Activated CD8-positive, alpha-beta memory T cell treated with anti-CD3 and anti-CD28 coated beads for 36 hours (primary cell): ENCODE measurements around the gene MON1A. TPM values are rescaled to one million over a fixed set of nuclear protein-coding genes. Genes with fewer than 3 reads are reported as not detected.

Experiments used
- CTCF ChIA-PET: fragments of 350-600 bp; sonication (Branson Sonifier 250); formaldehyde crosslinking; loops from one replicate; lab custom pipeline; 2021; ENCODE audit warnings: antibody characterized with exemption; lab: Charles Lee
- POLR2A ChIA-PET: fragments of 350-600 bp; sonication (Branson Sonifier 250); formaldehyde crosslinking; loops from one replicate; lab custom pipeline; 2021; ENCODE audit warnings: antibody characterized with exemption; lab: Charles Lee
- total RNA-seq, 2 experiments: library from RNA; stranded (reverse); gene quantifications; one replicate each; pipeline ENCODE4 v1.2.3, GENCODE V29; 2021

MON1A gene
- total RNA-seq, 2 experiments from 2014 or later: 15.5 to 18.0 TPM

GRCh38 chr3:49869525-49870126, 60.0 kb downstream of the MON1A start, which contains the start of gene CAMKV:
Gene CAMKV, minus strand, starts transcription at chr3:49869906. Its CDS starts 7,518 bp downstream, at chr3:49862388.
- CTCF ChIA-PET: interaction anchor here (0.9 kb wide), 1 partner anchor 72 kb away, joined by 3 read pairs; no protein-coding TSS in a partner anchor
- POLR2A ChIA-PET: no interaction called here

GRCh38 chr3:49868862-49869466, 60.6 kb downstream of the MON1A start:
- POLR2A ChIA-PET: interaction anchor here (0.5 kb wide), 1 partner anchor 79 kb away, joined by 5 read pairs; no protein-coding TSS in a partner anchor
- CTCF ChIA-PET: interaction anchor here (0.6 to 2.0 kb wide), 3 partner anchors 30 to 176 kb away, joined by 3 to 7 read pairs (median 3); no protein-coding TSS in a partner anchor

- CTCF ChIA-PET: interaction anchor here (0.5 to 2.0 kb wide), 4 partner anchors 29 to 974 kb away, joined by 3 to 7 read pairs (median 4); no protein-coding TSS in a partner anchor
Measured at GRCh38 chr3:49867871-49868321, 61.7 kb downstream of the MON1A start.

GRCh38 chr3:49867400-49867799, 62.2 kb downstream of the MON1A start:
- ChIA-PET POLR2A (no interaction called here), CTCF (interaction anchor here (0.7 to 2.0 kb wide), 2 partner anchors 28 to 33 kb away, joined by 3 to 7 read pairs; no protein-coding TSS in a partner anchor)

More at GRCh38 chr3:49867871-49868321, 61.7 kb downstream of the MON1A start:
- POLR2A ChIA-PET: no interaction called here

GRCh38 chr3:49865198-49865784, 64.3 kb downstream of the MON1A start:
- POLR2A ChIA-PET: no interaction called here
- CTCF ChIA-PET: interaction anchor here (1.0 kb wide), 1 partner anchor 9 kb away, joined by 3 read pairs; the partner anchor contains the start of gene TRAIP

- POLR2A ChIA-PET: no interaction called here
- CTCF ChIA-PET: interaction anchor here (0.7 kb wide), 1 partner anchor 28 kb away, joined by 4 read pairs; no protein-coding TSS in a partner anchor
Measured at GRCh38 chr3:49864505-49864904, 65.1 kb downstream of the MON1A start.

GRCh38 chr3:49859576-49860305, 69.9 kb downstream of the MON1A start:
- POLR2A ChIA-PET: no interaction called here
- CTCF ChIA-PET: no interaction called here

Other genes with a start within 250 kb of the MON1A start
- gene MST1, start 240.3 kb downstream of the MON1A start, total RNA-seq: 1 to 10 TPM; 4.1 to 4.2 TPM
- 10 to 100 TPM; 30.5 to 32.2 TPM for gene RNF123, start 240.3 kb downstream of the MON1A start, total RNA-seq
- under 1 TPM in 1 of 2 experiments, not detected in 1; 0.30 TPM for gene AMIGO3, start 210.1 kb downstream of the MON1A start, total RNA-seq
- gene GMPPB, start 205.9 kb downstream of the MON1A start, total RNA-seq: 10 to 100 TPM; 50.7 to 51.8 TPM
- gene IP6K1, start 143.3 kb downstream of the MON1A start, total RNA-seq: 10 to 100 TPM; 38.5 to 40.5 TPM
- not detected for gene CDHR4, start 129.9 kb downstream of the MON1A start, total RNA-seq
- gene INKA1, start 126.5 kb downstream of the MON1A start, total RNA-seq: 1 to 10 TPM; 1.5 to 2.1 TPM
- 10 to 100 TPM; 41.9 to 42.2 TPM for gene UBA7, start 115.9 kb downstream of the MON1A start, total RNA-seq
- 10 to 100 TPM; 22.5 to 23.5 TPM for gene TRAIP, start 73.2 kb downstream of the MON1A start, total RNA-seq
- gene CAMKV, start 59.9 kb downstream of the MON1A start, total RNA-seq: 1 to 10 TPM in 1 of 2 experiments, under 1 TPM in 1; 0.96 to 1.8 TPM
- gene MST1R, start 25.9 kb downstream of the MON1A start, total RNA-seq: under 1 TPM; 0.80 to 0.99 TPM
- 10 to 100 TPM; 68.1 to 68.4 TPM for gene RBM6, start 10.3 kb upstream of the MON1A start, total RNA-seq
- gene RBM5, start 159.1 kb upstream of the MON1A start, total RNA-seq: 100 to 1,000 TPM; 101 to 108 TPM
- gene SEMA3F, start 225.5 kb upstream of the MON1A start, total RNA-seq: under 1 TPM; 0.10 to 0.36 TPM